NB4 (cell line): Measurements from ENCODE around the gene KCNA5.

Experiments used
- DNase-seq: peaks from one replicate; pipeline ENCODE4 v3.0.0; 2010; ENCODE audit warnings: low read depth
- H3K4me3 ChIP-seq: one replicate; pipeline ENCODE4 v1.5.1; 2011; ENCODE audit warnings: mild to moderate bottlenecking, low read depth, low read length, moderate library complexity
- CTCF ChIP-seq: IDR thresholded peaks from one replicate; pipeline ENCODE4 v1.5.1; 2012; ENCODE audit warnings: low read depth, low read length
- MAX ChIP-seq: IDR thresholded peaks from 2 replicates; pipeline ENCODE4 v1.6.1; 2011; ENCODE audit warnings: low read depth, low read length
- MYC ChIP-seq: IDR thresholded peaks from 2 replicates; pipeline ENCODE4 v1.6.1; 2011; ENCODE audit warnings: low read depth, low read length
- POLR2A ChIP-seq: IDR thresholded peaks from 2 replicates; pipeline ENCODE4 v1.6.1; 2011; ENCODE audit warnings: mild to moderate bottlenecking; ENCODE audit not compliant: insufficient read length; ENCODE audit errors: extremely low read depth

KCNA5 gene

GRCh38 chr12:5044420-5045295 lies 979 bp downstream of the KCNA5 start:
- TF ChIP-seq MAX (no peak), CTCF (no peak)
- H3K4me3 ChIP-seq: no peak overlapping the region
- DNase-seq: no peak

- DNase-seq: no peak
- TF ChIP-seq POLR2A (no peak), CTCF (no peak), MYC (no peak), MAX (no peak)
- no peak overlapping the region for H3K4me3 ChIP-seq
Observed at GRCh38 chr12:5047094-5047493, 3.4 kb downstream of the KCNA5 start.

- no peak for TF ChIP-seq MAX
- no peak for TF ChIP-seq POLR2A
- DNase-seq: no peak
- H3K4me3 ChIP-seq: no peak overlapping the region
Observed at GRCh38 chr12:5047729-5048128, 4.0 kb downstream of the KCNA5 start.

- no peak for DNase-seq
- no peak for TF ChIP-seq MYC
- no peak overlapping the region for H3K4me3 ChIP-seq
Observed at GRCh38 chr12:5050542-5050941, 6.9 kb downstream of the KCNA5 start.

- DNase-seq: no peak
- no peak overlapping the region for H3K4me3 ChIP-seq
- TF ChIP-seq MYC (no peak), CTCF (no peak), POLR2A (no peak), MAX (no peak)
Observed at GRCh38 chr12:5051334-5051733, 7.7 kb downstream of the KCNA5 start.

GRCh38 chr12:5051913-5052312 lies 8.2 kb downstream of the KCNA5 start:
- TF ChIP-seq CTCF (no peak), MYC (no peak), POLR2A (no peak), MAX (no peak)
- no peak for DNase-seq
- no peak overlapping the region for H3K4me3 ChIP-seq

- H3K4me3 ChIP-seq: no peak overlapping the region
- no peak for DNase-seq
- no peak for TF ChIP-seq POLR2A
Observed at GRCh38 chr12:5052348-5052747, 8.7 kb downstream of the KCNA5 start.
